ENCODE data around the gene CERK.

CERK gene

DNA sequence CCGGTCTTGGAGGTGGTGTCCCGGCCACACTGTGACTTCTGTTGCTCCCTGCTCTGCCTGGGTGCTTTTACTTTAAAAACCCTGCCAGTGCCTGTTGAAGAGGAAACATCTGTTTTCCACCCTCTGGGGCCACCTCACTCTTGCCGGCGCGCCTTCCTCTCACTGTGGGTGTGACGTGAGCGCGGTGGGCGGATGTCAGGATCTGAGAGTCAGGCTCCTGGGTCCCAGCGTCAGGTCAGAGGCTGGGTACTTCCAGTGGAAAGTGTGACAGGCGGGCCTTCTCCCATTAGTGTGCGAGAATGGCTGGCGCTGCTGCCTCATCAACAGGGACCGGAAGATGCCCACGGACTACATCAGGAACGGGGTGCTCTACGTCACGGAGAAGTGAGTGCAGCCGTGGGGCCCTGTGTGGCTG, 63.7 kb downstream of the CERK start:
- Histone ChIP-seq H3K27ac (ENCODE audit: low read length) (no peak overlapping the region), H3K27me3 (ENCODE audit: low read depth, low read length) (no peaks in the 10 kb centered on the region), H3K9ac (ENCODE audit: low read length) (no peak overlapping the region)

DNA sequence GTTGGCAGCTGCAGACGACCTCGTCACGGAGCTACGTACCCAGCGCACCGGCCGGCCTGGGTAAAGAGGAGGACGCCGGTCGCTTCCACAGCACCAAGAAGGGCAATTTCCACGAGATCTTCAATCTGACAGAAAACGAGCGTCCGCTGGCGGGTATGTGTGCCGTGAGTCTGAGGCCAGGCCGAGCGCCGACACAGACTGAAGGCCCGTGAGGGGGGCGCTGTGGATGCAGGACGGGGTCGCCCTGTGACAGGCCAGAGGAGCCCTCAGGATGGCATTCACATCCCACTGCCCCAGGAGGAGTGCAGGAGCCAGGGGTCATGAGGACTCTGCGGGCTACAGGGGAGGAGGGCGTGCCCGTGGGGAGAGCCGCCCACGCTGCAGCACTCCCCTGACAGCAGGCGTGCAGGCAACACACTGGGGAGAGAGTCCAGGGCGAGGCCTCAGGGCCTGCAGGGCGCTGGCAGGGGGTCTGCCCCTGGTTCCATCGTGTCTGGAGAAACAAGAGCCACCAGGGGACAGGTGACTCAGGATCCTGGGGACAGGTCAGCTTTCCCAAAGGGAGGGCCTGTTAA, 64.3 kb downstream of the CERK start:
- H3K9me3 ChIP-seq (ENCODE audit: insufficient read depth, low read length): no peaks in the 10 kb centered on the region
- no peak overlapping the region for H3K27ac ChIP-seq (ENCODE audit: low read length)
- peaks cover 7% of the 10 kb centered on the region for H4K20me1 ChIP-seq (ENCODE audit: insufficient read depth, low read length)
- H3K4me3 ChIP-seq (ENCODE audit: low read length): no peak overlapping the region
- no peak overlapping the region for H3K4me2 ChIP-seq (ENCODE audit: low read length)
- H3K4me1 ChIP-seq (ENCODE audit: low read length): no peaks in the 10 kb centered on the region
- H3K36me3 ChIP-seq (replicated peaks; ENCODE audit: low read depth, low read length): peaks cover 36% of the 10 kb centered on the region
- H3K9ac ChIP-seq (ENCODE audit: low read length): no peak overlapping the region
- TF ChIP-seq, protein P1, sequence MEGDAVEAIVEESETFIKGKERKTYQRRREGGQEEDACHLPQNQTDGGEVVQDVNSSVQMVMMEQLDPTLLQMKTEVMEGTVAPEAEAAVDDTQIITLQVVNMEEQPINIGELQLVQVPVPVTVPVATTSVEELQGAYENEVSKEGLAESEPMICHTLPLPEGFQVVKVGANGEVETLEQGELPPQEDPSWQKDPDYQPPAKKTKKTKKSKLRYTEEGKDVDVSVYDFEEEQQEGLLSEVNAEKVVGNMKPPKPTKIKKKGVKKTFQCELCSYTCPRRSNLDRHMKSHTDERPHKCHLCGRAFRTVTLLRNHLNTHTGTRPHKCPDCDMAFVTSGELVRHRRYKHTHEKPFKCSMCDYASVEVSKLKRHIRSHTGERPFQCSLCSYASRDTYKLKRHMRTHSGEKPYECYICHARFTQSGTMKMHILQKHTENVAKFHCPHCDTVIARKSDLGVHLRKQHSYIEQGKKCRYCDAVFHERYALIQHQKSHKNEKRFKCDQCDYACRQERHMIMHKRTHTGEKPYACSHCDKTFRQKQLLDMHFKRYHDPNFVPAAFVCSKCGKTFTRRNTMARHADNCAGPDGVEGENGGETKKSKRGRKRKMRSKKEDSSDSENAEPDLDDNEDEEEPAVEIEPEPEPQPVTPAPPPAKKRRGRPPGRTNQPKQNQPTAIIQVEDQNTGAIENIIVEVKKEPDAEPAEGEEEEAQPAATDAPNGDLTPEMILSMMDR (IDR thresholded peaks at IDR 0.05; ENCODE audit: low read depth, low read length): no peak
- TF ChIP-seq EZH2phosphoT487 (IDR thresholded peaks at IDR 0.05; ENCODE audit: low read depth): no peak
- no peaks in the 10 kb centered on the region for H3K27me3 ChIP-seq (ENCODE audit: low read depth, low read length)
- H3K79me2 ChIP-seq (ENCODE audit: low read length): no peaks in the 10 kb centered on the region
- no peak overlapping the region for H2AFZ ChIP-seq (ENCODE audit: low read depth, low read length)

More for the DNA sequence above, 63.7 kb downstream of the CERK start:
- peaks cover 7% of the 10 kb centered on the region for H4K20me1 ChIP-seq (ENCODE audit: insufficient read depth, low read length)
- TF ChIP-seq, protein P1 (IDR thresholded peaks at IDR 0.05; ENCODE audit: low read depth, low read length): no peak
- TF ChIP-seq EZH2phosphoT487 (IDR thresholded peaks at IDR 0.05; ENCODE audit: low read depth): no peak
- no peak overlapping the region for H2AFZ ChIP-seq (ENCODE audit: low read depth, low read length)
- no peak overlapping the region for H3K4me3 ChIP-seq (ENCODE audit: low read length)
- no peaks in the 10 kb centered on the region for H3K79me2 ChIP-seq (ENCODE audit: low read length)
- H3K4me1 ChIP-seq (ENCODE audit: low read length): no peaks in the 10 kb centered on the region
- H3K9me3 ChIP-seq (ENCODE audit: insufficient read depth, low read length): no peaks in the 10 kb centered on the region
- H3K4me2 ChIP-seq (ENCODE audit: low read length): no peak overlapping the region
- H3K36me3 ChIP-seq (replicated peaks; ENCODE audit: low read depth, low read length): peaks cover 33% of the 10 kb centered on the region

DNA sequence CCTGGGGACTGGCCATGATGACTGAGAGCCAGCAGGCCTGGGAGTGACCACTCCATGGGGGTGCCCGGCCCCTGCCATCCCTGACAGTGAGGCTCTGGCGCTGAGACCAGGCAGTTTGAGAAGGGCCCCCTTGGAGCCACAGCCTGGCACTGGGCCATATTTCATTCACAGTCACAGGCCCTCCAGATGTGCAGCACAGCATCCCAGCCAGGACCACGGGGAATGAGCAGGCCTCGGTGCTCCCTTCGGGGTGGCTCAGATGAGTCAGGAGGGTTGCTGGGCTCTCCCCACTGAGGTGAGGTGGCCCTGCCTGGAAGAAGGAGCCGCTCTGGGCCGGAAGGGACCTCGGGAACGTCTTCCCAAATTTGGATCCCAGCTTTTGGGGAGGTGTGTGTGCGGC, 64.8 kb downstream of the CERK start:
- H3K27ac ChIP-seq (ENCODE audit: low read length): no peak overlapping the region
- H3K27me3 ChIP-seq (ENCODE audit: low read depth, low read length): no peaks in the 10 kb centered on the region
- no peaks in the 10 kb centered on the region for H3K79me2 ChIP-seq (ENCODE audit: low read length)
- H2AFZ ChIP-seq (ENCODE audit: low read depth, low read length): no peak overlapping the region
- H3K4me2 ChIP-seq (ENCODE audit: low read length): no peak overlapping the region
- no peaks in the 10 kb centered on the region for H3K4me1 ChIP-seq (ENCODE audit: low read length)
- no peaks in the 10 kb centered on the region for H3K9me3 ChIP-seq (ENCODE audit: insufficient read depth, low read length)
- peaks cover 7% of the 10 kb centered on the region for H4K20me1 ChIP-seq (ENCODE audit: insufficient read depth, low read length)
- H3K9ac ChIP-seq (ENCODE audit: low read length): no peak overlapping the region
- no peak overlapping the region for H3K4me3 ChIP-seq (ENCODE audit: low read length)
- TF ChIP-seq, protein P1 (IDR thresholded peaks at IDR 0.05; ENCODE audit: low read depth, low read length): no peak
- no peak for TF ChIP-seq EZH2phosphoT487 (IDR thresholded peaks at IDR 0.05; ENCODE audit: low read depth)
- peaks cover 41% of the 10 kb centered on the region for H3K36me3 ChIP-seq (replicated peaks; ENCODE audit: low read depth, low read length)

DNA sequence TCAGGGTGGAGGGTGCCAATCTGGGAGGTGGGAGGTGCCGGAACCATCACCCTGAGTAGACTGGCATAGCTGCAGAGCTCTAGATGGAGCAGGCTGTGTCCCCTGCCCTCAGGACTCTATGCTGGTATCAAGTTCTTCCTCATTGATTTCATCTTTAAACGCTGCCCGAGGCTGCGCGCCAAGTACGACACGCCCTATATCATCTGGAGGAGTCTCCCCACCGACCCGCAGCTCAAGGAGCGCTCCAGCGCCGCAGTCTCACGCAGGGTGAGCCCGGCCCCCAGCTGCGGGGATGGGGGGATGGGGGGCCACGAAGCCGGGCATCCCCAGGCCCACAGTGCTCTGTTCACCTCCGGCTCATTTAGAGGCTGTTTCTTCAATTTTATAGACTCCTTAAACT, 65.3 kb downstream of the CERK start:
- no peaks in the 10 kb centered on the region for H3K4me1 ChIP-seq (ENCODE audit: low read length)
- no peak overlapping the region for H2AFZ ChIP-seq (ENCODE audit: low read depth, low read length)
- H3K27me3 ChIP-seq (ENCODE audit: low read depth, low read length): no peaks in the 10 kb centered on the region
- peaks cover 7% of the 10 kb centered on the region for H4K20me1 ChIP-seq (ENCODE audit: insufficient read depth, low read length)
- H3K27ac ChIP-seq (ENCODE audit: low read length): no peak overlapping the region
- H3K9ac ChIP-seq (ENCODE audit: low read length): no peak overlapping the region
- H3K4me3 ChIP-seq (ENCODE audit: low read length): no peak overlapping the region
- no peak overlapping the region for H3K4me2 ChIP-seq (ENCODE audit: low read length)
- TF ChIP-seq EZH2phosphoT487 (IDR thresholded peaks at IDR 0.05; ENCODE audit: low read depth): no peak
- TF ChIP-seq, protein P1 (IDR thresholded peaks at IDR 0.05; ENCODE audit: low read depth, low read length): no peak
- H3K79me2 ChIP-seq (ENCODE audit: low read length): no peaks in the 10 kb centered on the region
- peaks cover 46% of the 10 kb centered on the region for H3K36me3 ChIP-seq (replicated peaks; ENCODE audit: low read depth, low read length)
- no peaks in the 10 kb centered on the region for H3K9me3 ChIP-seq (ENCODE audit: insufficient read depth, low read length)

All from OCI-LY3 (cell line).